Body of pancreas (tissue), 4 donors: ENCODE measurements around the gene SLC2A5.
"Not testable (repeated sequence)": the region's sequence is repeated elsewhere in the genome, so short reads cannot be mapped to it uniquely, and the experiment has no call there.

ENCODE experiments used
- POLR2A ChIP-seq, 3 donors: fragments of 450-650 bp; IDR thresholded peaks; one replicate each; pipeline ENCODE4 v1.6.1; 2016; ENCODE audit warnings: antibody characterized with exemption in 3 of 3, mild to moderate bottlenecking in 2 of 3
- TF ChIP-seq, protein P1 (sequence below), 7 experiments: fragments of 450-650 bp in 4 of 7; fragments of 200-600 bp in 3 of 7; sonication (generic) in 3 of 7; IDR thresholded peaks; one replicate each; pipeline ENCODE4 v1.5.1; 2016 to 2019; ENCODE audit warnings: antibody characterized with exemption in 7 of 7

DNA sequence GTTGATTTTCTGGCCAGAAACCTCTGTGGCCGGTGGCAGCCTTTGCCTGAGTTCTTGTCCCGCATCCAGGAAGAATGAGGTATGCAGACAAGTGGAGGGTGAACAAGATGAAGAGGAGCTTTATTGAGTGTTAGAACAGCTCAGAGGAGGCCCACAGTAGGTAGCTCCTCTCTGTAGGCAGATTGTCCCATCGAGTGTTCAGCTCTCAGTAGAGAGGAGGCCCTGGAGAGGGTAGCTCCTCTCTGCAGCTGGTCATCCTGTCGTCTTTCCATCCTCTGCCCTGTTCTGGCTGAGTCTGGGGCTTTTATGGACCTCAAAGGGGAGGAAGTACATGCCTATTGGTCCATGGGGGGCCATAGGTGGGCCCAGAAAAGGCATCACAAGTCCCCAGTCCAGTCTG, 38.4 kb downstream of the SLC2A5 start:
- TF ChIP-seq, protein P1, sequence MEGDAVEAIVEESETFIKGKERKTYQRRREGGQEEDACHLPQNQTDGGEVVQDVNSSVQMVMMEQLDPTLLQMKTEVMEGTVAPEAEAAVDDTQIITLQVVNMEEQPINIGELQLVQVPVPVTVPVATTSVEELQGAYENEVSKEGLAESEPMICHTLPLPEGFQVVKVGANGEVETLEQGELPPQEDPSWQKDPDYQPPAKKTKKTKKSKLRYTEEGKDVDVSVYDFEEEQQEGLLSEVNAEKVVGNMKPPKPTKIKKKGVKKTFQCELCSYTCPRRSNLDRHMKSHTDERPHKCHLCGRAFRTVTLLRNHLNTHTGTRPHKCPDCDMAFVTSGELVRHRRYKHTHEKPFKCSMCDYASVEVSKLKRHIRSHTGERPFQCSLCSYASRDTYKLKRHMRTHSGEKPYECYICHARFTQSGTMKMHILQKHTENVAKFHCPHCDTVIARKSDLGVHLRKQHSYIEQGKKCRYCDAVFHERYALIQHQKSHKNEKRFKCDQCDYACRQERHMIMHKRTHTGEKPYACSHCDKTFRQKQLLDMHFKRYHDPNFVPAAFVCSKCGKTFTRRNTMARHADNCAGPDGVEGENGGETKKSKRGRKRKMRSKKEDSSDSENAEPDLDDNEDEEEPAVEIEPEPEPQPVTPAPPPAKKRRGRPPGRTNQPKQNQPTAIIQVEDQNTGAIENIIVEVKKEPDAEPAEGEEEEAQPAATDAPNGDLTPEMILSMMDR (IDR thresholded peaks at IDR 0.05): not testable (repeated sequence)
- TF ChIP-seq POLR2A (IDR thresholded peaks at IDR 0.05): not testable (repeated sequence)
